CD8-positive, alpha-beta memory T cell (primary cell): ENCODE data around the gene NUAK2. TPM values are rescaled to one million over a fixed set of nuclear protein-coding genes. Genes with fewer than 3 reads are reported as not detected.

ENCODE experiments used
- CTCF ChIA-PET: fragments of 350-600 bp; sonication (Branson Sonifier 250); formaldehyde crosslinking; loops from one replicate; lab custom pipeline; 2021; ENCODE audit warnings: antibody characterized with exemption; lab: Charles Lee
- POLR2A ChIA-PET: fragments of 350-600 bp; sonication (Branson Sonifier 250); formaldehyde crosslinking; loops from one replicate; lab custom pipeline; 2021; ENCODE audit warnings: antibody characterized with exemption; lab: Charles Lee
- DNase-seq, 5 donors: peaks; one replicate each; pipeline versions ENCODE4 v3.0.0 to v3.0.0-alpha.2; 2020 to 2022; ENCODE audit warnings: mixed read lengths in 1 of 5
- H3K27ac ChIP-seq: one replicate; pipeline ENCODE4 v1.7.0; 2013; ENCODE audit warnings: low read depth, mild to moderate bottlenecking, low read length, moderate library complexity
- H3K27me3 ChIP-seq: 2 replicates; pipeline ENCODE4 v1.7.0; 2013; ENCODE audit warnings: low read length, mild to moderate bottlenecking; ENCODE audit not compliant: insufficient read depth, poor library complexity, severe bottlenecking
- H3K36me3 ChIP-seq: 2 replicates; pipeline ENCODE4 v1.7.0; 2013; ENCODE audit warnings: mild to moderate bottlenecking, low read length, moderate library complexity; ENCODE audit not compliant: insufficient read depth
- H3K4me1 ChIP-seq: 2 replicates; pipeline ENCODE4 v1.7.0; 2013; ENCODE audit warnings: mild to moderate bottlenecking, low read length, moderate library complexity; ENCODE audit not compliant: insufficient read depth
- H3K4me3 ChIP-seq: 2 replicates; pipeline ENCODE4 v1.7.0; 2013; ENCODE audit warnings: mild to moderate bottlenecking, low read length
- H3K9me3 ChIP-seq: 2 replicates; pipeline ENCODE4 v1.7.0; 2013; ENCODE audit warnings: mild to moderate bottlenecking, low read length
- H3K27ac Mint-ChIP-seq, 8 donors: one replicate each; pipeline ENCODE4 v1.8.0; 2020 to 2021; ENCODE audit warnings: mixed read lengths in 8 of 8, mild to moderate bottlenecking in 6 of 8, inconsistent platforms in 3 of 8, moderate library complexity in 3 of 8
- H3K27me3 Mint-ChIP-seq, 2 donors: one replicate each; pipeline ENCODE4 v1.8.0; 2020 to 2021; ENCODE audit warnings: mixed read lengths in 2 of 2, mild to moderate bottlenecking in 1 of 2, moderate library complexity in 1 of 2
- H3K36me3 Mint-ChIP-seq, 3 donors: one replicate each; pipeline ENCODE4 v1.8.0; 2020 to 2021; ENCODE audit warnings: mixed read lengths in 3 of 3, inconsistent platforms in 1 of 3, mild to moderate bottlenecking in 1 of 3
- H3K4me1 Mint-ChIP-seq, 3 donors: one replicate each; pipeline ENCODE4 v1.8.0; 2020 to 2021; ENCODE audit warnings: mixed read lengths in 3 of 3, inconsistent platforms in 1 of 3, mild to moderate bottlenecking in 1 of 3
- H3K4me3 Mint-ChIP-seq, 7 donors: one replicate each; pipeline ENCODE4 v1.8.0; 2020 to 2021; ENCODE audit warnings: mixed read lengths in 7 of 7, mild to moderate bottlenecking in 6 of 7, moderate library complexity in 4 of 7, inconsistent platforms in 2 of 7
- H3K9me3 Mint-ChIP-seq, 5 donors: one replicate each; pipeline ENCODE4 v1.8.0; 2020 to 2022; ENCODE audit warnings: mixed read lengths in 5 of 5, mild to moderate bottlenecking in 3 of 5, moderate library complexity in 2 of 5, inconsistent platforms in 1 of 5
- polyA plus RNA-seq: library from polyadenylated mRNA; unstranded; fragments of 300-500 nt; fragmentation: Illumina TruSeq; gene quantifications from one replicate; pipeline ENCODE4 v1.2.3, GENCODE V29; 2021
- total RNA-seq, 2 experiments: library from RNA; stranded (reverse); gene quantifications; one replicate each; pipeline ENCODE4 v1.2.3, GENCODE V29; 2021

The NUAK2 gene
- total and polyA plus RNA-seq, 3 experiments from 2014 or later: 4.5 to 32.1 (median 4.7) TPM

- DNase-seq: no peak
- no peaks in the 10 kb centered on the region for H3K9me3 ChIP-seq
- no peak overlapping the region for H3K27ac ChIP-seq
- ChIA-PET CTCF (interaction anchor here (1.3 to 37.5 kb wide), 6 partner anchors 10 to 78 kb away, joined by 4 to 1351 read pairs (median 34); partner anchors contain the start of gene NUAK2), POLR2A (interaction anchor here (1.5 to 3.1 kb wide), 5 partner anchors 9 to 49 kb away, joined by 6 to 45 read pairs (median 32); partner anchors contain the start of gene NUAK2)
- Mint-ChIP-seq H3K4me3 (no peak overlapping the region), H3K9me3 (no peaks in the 10 kb centered on the region), H3K27me3 (peaks cover 0 to 2% of the 10 kb centered on the region in 2 donors), H3K36me3 (peaks cover 0 to 8% (median 5%) of the 10 kb centered on the region in 3 donors), H3K27ac (peak overlapping the region in 1 of 8 donors; percentile 79), H3K4me1 (peaks cover 43 to 66% (median 50%) of the 10 kb centered on the region in 3 donors)
- peak overlapping the region; percentile 20 for H3K4me3 ChIP-seq
- H3K36me3 ChIP-seq: no peaks in the 10 kb centered on the region
- H3K27me3 ChIP-seq: no peaks in the 10 kb centered on the region
- peaks cover 62% of the 10 kb centered on the region for H3K4me1 ChIP-seq
Measured at GRCh38 chr1:205275916-205276688, 45.4 kb downstream of the NUAK2 start.

- Mint-ChIP-seq H3K4me3 (peak overlapping the region in 5 of 7 donors; percentile 44 to 85 (median 61)), H3K27me3 (peaks cover 0 to 2% of the 10 kb centered on the region in 2 donors), H3K27ac (peak overlapping the region in 4 of 8 donors; percentile 8 to 84 (median 78)), H3K36me3 (peaks cover 0 to 13% (median 2%) of the 10 kb centered on the region in 3 donors), H3K9me3 (no peaks in the 10 kb centered on the region), H3K4me1 (peaks cover 37 to 59% (median 47%) of the 10 kb centered on the region in 3 donors)
- Histone ChIP-seq H3K36me3 (no peaks in the 10 kb centered on the region), H3K4me1 (peaks cover 55% of the 10 kb centered on the region), H3K9me3 (no peaks in the 10 kb centered on the region), H3K4me3 (peak overlapping the region; percentile 20), H3K27ac (no peak overlapping the region), H3K27me3 (no peaks in the 10 kb centered on the region)
- POLR2A ChIA-PET: interaction anchor here (0.9 to 3.1 kb wide), 6 partner anchors 10 to 50 kb away, joined by 3 to 45 read pairs (median 20); partner anchors contain the start of gene NUAK2
- CTCF ChIA-PET: interaction anchor here (0.9 to 37.5 kb wide), 8 partner anchors 10 to 249 kb away, joined by 3 to 1351 read pairs (median 23); partner anchors contain the start of gene NUAK2
- DNase-seq: peak in 2 of 5 donors; percentile 15 to 65
Measured at GRCh38 chr1:205275133-205275532, 46.4 kb downstream of the NUAK2 start.

GRCh38 chr1:205274041-205274691 is 47.4 kb downstream of the NUAK2 start:
- DNase-seq: no peak
- peaks cover 46% of the 10 kb centered on the region for H3K4me1 ChIP-seq
- H3K4me1 Mint-ChIP-seq: peaks cover 28 to 50% (median 37%) of the 10 kb centered on the region in 3 donors
- H3K4me3 Mint-ChIP-seq: peak overlapping the region in 4 of 7 donors; percentile 32 to 79 (median 62)
- H3K27ac Mint-ChIP-seq: peak overlapping the region in 5 of 8 donors; percentile 47 to 81 (median 66)
- H3K27me3 ChIP-seq: no peaks in the 10 kb centered on the region
- H3K27me3 Mint-ChIP-seq: peaks cover 0 to 2% of the 10 kb centered on the region in 2 donors
- peaks cover 0 to 14% (median 2%) of the 10 kb centered on the region in 3 donors for H3K36me3 Mint-ChIP-seq
- CTCF ChIA-PET: interaction anchor here (0.8 to 37.5 kb wide), 25 partner anchors 9 to 250 kb away, joined by 3 to 1351 read pairs (median 7); partner anchors contain the start of genes KLHDC8A, NUAK2 and TMCC2
- POLR2A ChIA-PET: interaction anchor here (0.7 to 3.1 kb wide), 10 partner anchors 11 to 430 kb away, joined by 3 to 45 read pairs (median 6); partner anchors contain the start of gene NUAK2
- no peaks in the 10 kb centered on the region for H3K9me3 Mint-ChIP-seq
- H3K36me3 ChIP-seq: no peaks in the 10 kb centered on the region
- H3K27ac ChIP-seq: no peak overlapping the region
- no peaks in the 10 kb centered on the region for H3K9me3 ChIP-seq
- H3K4me3 ChIP-seq: peak overlapping the region; percentile 33

GRCh38 chr1:205273551-205273982 is 48.0 kb downstream of the NUAK2 start:
- ChIA-PET POLR2A (interaction anchor here (0.5 to 3.1 kb wide), 10 partner anchors 12 to 81 kb away, joined by 3 to 45 read pairs (median 4); partner anchors contain the start of gene NUAK2), CTCF (interaction anchor here (0.6 to 37.5 kb wide), 29 partner anchors 8 to 282 kb away, joined by 3 to 1351 read pairs (median 5); partner anchors contain the start of genes KLHDC8A, NUAK2 and TMCC2)
- DNase-seq: peak; percentile 74 to 87 (median 76)
- peaks cover 0 to 17% (median 2%) of the 10 kb centered on the region in 3 donors for H3K36me3 Mint-ChIP-seq
- Histone ChIP-seq H3K4me1 (peaks cover 40% of the 10 kb centered on the region), H3K36me3 (no peaks in the 10 kb centered on the region), H3K4me3 (peak overlapping the region; percentile 33), H3K27me3 (no peaks in the 10 kb centered on the region), H3K27ac (no peak overlapping the region), H3K9me3 (no peaks in the 10 kb centered on the region)
- peaks cover 23 to 45% (median 31%) of the 10 kb centered on the region in 3 donors for H3K4me1 Mint-ChIP-seq
- H3K4me3 Mint-ChIP-seq: peak overlapping the region; percentile 33 to 79 (median 56)
- H3K27me3 Mint-ChIP-seq: peaks cover 0 to 2% of the 10 kb centered on the region in 2 donors
- no peaks in the 10 kb centered on the region for H3K9me3 Mint-ChIP-seq
- H3K27ac Mint-ChIP-seq: peak overlapping the region in 5 of 8 donors; percentile 14 to 75 (median 71)

GRCh38 chr1:205272536-205272935 is 49.0 kb downstream of the NUAK2 start:
- Histone ChIP-seq H3K36me3 (no peaks in the 10 kb centered on the region), H3K27ac (no peak overlapping the region), H3K9me3 (no peaks in the 10 kb centered on the region), H3K27me3 (no peaks in the 10 kb centered on the region), H3K4me1 (peaks cover 30% of the 10 kb centered on the region), H3K4me3 (no peak overlapping the region)
- DNase-seq: no peak
- ChIA-PET POLR2A (interaction anchor here (0.6 to 1.8 kb wide), 2 partner anchors 15 to 164 kb away, joined by 3 to 10 read pairs; no protein-coding TSS in a partner anchor), CTCF (interaction anchor here (0.9 to 37.5 kb wide), 12 partner anchors 12 to 297 kb away, joined by 3 to 1351 read pairs (median 8); partner anchors contain the start of gene NUAK2)
- H3K36me3 Mint-ChIP-seq: peaks cover 0 to 17% (median 2%) of the 10 kb centered on the region in 3 donors
- peaks cover 0 to 2% of the 10 kb centered on the region in 2 donors for H3K27me3 Mint-ChIP-seq
- no peaks in the 10 kb centered on the region for H3K9me3 Mint-ChIP-seq
- H3K4me1 Mint-ChIP-seq: peaks cover 16 to 35% (median 22%) of the 10 kb centered on the region in 3 donors
- H3K4me3 Mint-ChIP-seq: no peak overlapping the region
- H3K27ac Mint-ChIP-seq: peak overlapping the region in 1 of 8 donors; percentile 68

- POLR2A ChIA-PET: no interaction called here
- CTCF ChIA-PET: interaction anchor here (0.7 to 37.5 kb wide), 9 partner anchors 11 to 296 kb away, joined by 3 to 1351 read pairs (median 3); partner anchors contain the start of gene NUAK2
- Mint-ChIP-seq H3K27me3 (peaks cover 0 to 2% of the 10 kb centered on the region in 2 donors), H3K4me3 (no peak overlapping the region), H3K4me1 (peaks cover 16 to 33% (median 22%) of the 10 kb centered on the region in 3 donors), H3K36me3 (peaks cover 0 to 17% (median 2%) of the 10 kb centered on the region in 3 donors), H3K27ac (peak overlapping the region in 1 of 8 donors; percentile 68), H3K9me3 (no peaks in the 10 kb centered on the region)
- H3K4me3 ChIP-seq: no peak overlapping the region
- no peaks in the 10 kb centered on the region for H3K27me3 ChIP-seq
- no peak for DNase-seq
- peaks cover 30% of the 10 kb centered on the region for H3K4me1 ChIP-seq
- no peak overlapping the region for H3K27ac ChIP-seq
- H3K36me3 ChIP-seq: no peaks in the 10 kb centered on the region
- no peaks in the 10 kb centered on the region for H3K9me3 ChIP-seq
Measured at GRCh38 chr1:205271745-205272144, 49.8 kb downstream of the NUAK2 start.

GRCh38 chr1:205271277-205271676 is 50.3 kb downstream of the NUAK2 start:
- Histone ChIP-seq H3K4me3 (no peak overlapping the region), H3K27ac (no peak overlapping the region), H3K4me1 (peaks cover 28% of the 10 kb centered on the region), H3K9me3 (no peaks in the 10 kb centered on the region), H3K27me3 (no peaks in the 10 kb centered on the region), H3K36me3 (no peaks in the 10 kb centered on the region)
- H3K4me3 Mint-ChIP-seq: no peak overlapping the region
- H3K27ac Mint-ChIP-seq: no peak overlapping the region
- POLR2A ChIA-PET: no interaction called here
- no peaks in the 10 kb centered on the region for H3K9me3 Mint-ChIP-seq
- H3K27me3 Mint-ChIP-seq: peaks cover 0 to 2% of the 10 kb centered on the region in 2 donors
- DNase-seq: no peak
- CTCF ChIA-PET: interaction anchor here (0.7 to 37.5 kb wide), 7 partner anchors 10 to 83 kb away, joined by 3 to 1351 read pairs (median 6); partner anchors contain the start of gene NUAK2
- peaks cover 0 to 17% (median 2%) of the 10 kb centered on the region in 3 donors for H3K36me3 Mint-ChIP-seq
- peaks cover 16 to 28% (median 22%) of the 10 kb centered on the region in 3 donors for H3K4me1 Mint-ChIP-seq
